HEK293 (cell line): ENCODE data around the gene PCBP3.

ENCODE experiments used
- CTCF ChIA-PET: fragments of 350-600 bp; formaldehyde crosslinking; extraction: SDS; loops from one replicate; lab custom pipeline; 2021; ENCODE audit warnings: antibody characterized with exemption; lab: Yijun Ruan, JAX
- POLR2A ChIA-PET: fragments of 300-600 bp; formaldehyde crosslinking; extraction: SDS; loops from one replicate; lab custom pipeline; 2020; ENCODE audit warnings: antibody characterized with exemption, inconsistent platforms; lab: Yijun Ruan, JAX
- H3K27ac ChIP-seq: fragments of 200-500 bp; sonication (Bioruptor generic); 2 replicates; pipeline ENCODE4 v1.5.1; 2014; ENCODE audit warnings: low read depth, low read length, control low read depth, inconsistent platforms; ENCODE audit errors: extremely low read depth
- H3K36me3 ChIP-seq, 2 experiments: fragments of 200-500 bp in 1 of 2; sonication (Bioruptor generic) in 1 of 2; 1 replicate in 1 of 2; 2 replicates in 1 of 2; pipeline ENCODE4 v1.5.1; 2014 to 2017; ENCODE audit warnings: inconsistent platforms in 2 of 2, low read length in 2 of 2; ENCODE audit not compliant: control insufficient read depth in 2 of 2, insufficient read depth in 1 of 2
- H3K4me1 ChIP-seq: fragments of 200-500 bp; sonication (Bioruptor generic); 2 replicates; pipeline ENCODE4 v1.5.1; 2014; ENCODE audit warnings: mild to moderate bottlenecking, low read length, inconsistent platforms; ENCODE audit not compliant: control insufficient read depth, insufficient read depth
- H3K4me3 ChIP-seq: 2 replicates; pipeline ENCODE4 v1.5.1; 2011; ENCODE audit warnings: low read depth, mild to moderate bottlenecking, control low read depth, low read length, moderate library complexity
- H3K9me3 ChIP-seq: fragments of 200-500 bp; sonication (Bioruptor generic); 2 replicates; pipeline ENCODE4 v1.5.1; 2014; ENCODE audit warnings: low read depth, low read length, inconsistent platforms; ENCODE audit not compliant: control insufficient read depth, insufficient read depth
- GLI2 ChIP-seq: fragments of 450-650 bp; formaldehyde crosslinking; IDR thresholded peaks from 2 replicates; pipeline ENCODE4; 2017; ENCODE audit warnings: missing biosample characterization, missing genetic modification characterization, low read depth, borderline replicate concordance
- KLF16 ChIP-seq: fragments of 450-650 bp; formaldehyde crosslinking; IDR thresholded peaks from 2 replicates; pipeline ENCODE4 v1.5.1; 2017; ENCODE audit warnings: missing biosample characterization, missing genetic modification characterization
- PRDM1 ChIP-seq: fragments of 450-650 bp; formaldehyde crosslinking; IDR thresholded peaks from 2 replicates; pipeline ENCODE4; 2016; ENCODE audit warnings: missing biosample characterization, missing genetic modification characterization
- SCRT1 ChIP-seq: fragments of 450-650 bp; formaldehyde crosslinking; IDR thresholded peaks from 2 replicates; pipeline ENCODE4 v1.5.1; 2016; ENCODE audit warnings: missing biosample characterization, missing genetic modification characterization, borderline replicate concordance
- TSHZ1 ChIP-seq: fragments of 450-650 bp; formaldehyde crosslinking; IDR thresholded peaks from 2 replicates; pipeline ENCODE4 v1.5.1; 2016; ENCODE audit warnings: missing biosample characterization, missing genetic modification characterization, borderline replicate concordance
- WT1 ChIP-seq: fragments of 450-650 bp; formaldehyde crosslinking; IDR thresholded peaks from 2 replicates; pipeline ENCODE4 v1.5.1; 2016; ENCODE audit warnings: missing biosample characterization, missing genetic modification characterization
- ZBTB11 ChIP-seq: fragments of 450-650 bp; formaldehyde crosslinking; conservative IDR thresholded peaks from 2 replicates; pipeline ENCODE4 v1.5.1; 2016; ENCODE audit warnings: low read depth, missing biosample characterization, missing genetic modification characterization
- ZBTB17 ChIP-seq: fragments of 450-650 bp; formaldehyde crosslinking; IDR thresholded peaks from 2 replicates; pipeline ENCODE4 v1.5.1; 2016; ENCODE audit warnings: missing biosample characterization, missing genetic modification characterization
- ZBTB6 ChIP-seq: fragments of 450-650 bp; formaldehyde crosslinking; IDR thresholded peaks from 2 replicates; pipeline ENCODE4 v1.5.1; 2017; ENCODE audit warnings: missing biosample characterization, missing genetic modification characterization
- ZBTB7A ChIP-seq: fragments of 450-650 bp; formaldehyde crosslinking; IDR thresholded peaks from 2 replicates; pipeline ENCODE4 v1.5.1; 2016; ENCODE audit warnings: low read depth, missing biosample characterization, missing genetic modification characterization
- ZEB2 ChIP-seq: fragments of 450-650 bp; formaldehyde crosslinking; IDR thresholded peaks from 2 replicates; pipeline ENCODE4 v1.5.1; 2016; ENCODE audit warnings: missing biosample characterization, missing genetic modification characterization
- ZNF138 ChIP-seq: fragments of 450-650 bp; formaldehyde crosslinking; IDR thresholded peaks from 2 replicates; pipeline ENCODE4 v1.5.1; 2016; ENCODE audit warnings: missing biosample characterization, missing genetic modification characterization, borderline replicate concordance
- ZNF24 ChIP-seq: fragments of 450-650 bp; formaldehyde crosslinking; IDR thresholded peaks from 2 replicates; pipeline ENCODE4 v1.5.1; 2016; ENCODE audit warnings: missing biosample characterization, missing genetic modification characterization
- ZNF311 ChIP-seq: fragments of 450-650 bp; formaldehyde crosslinking; IDR thresholded peaks from 2 replicates; pipeline ENCODE4 v1.5.1; 2017; ENCODE audit warnings: missing biosample characterization, missing genetic modification characterization, borderline replicate concordance
- ZNF426 ChIP-seq: fragments of 450-650 bp; formaldehyde crosslinking; IDR thresholded peaks from 2 replicates; pipeline ENCODE4 v1.5.1; 2017; ENCODE audit warnings: missing biosample characterization, missing genetic modification characterization, mild to moderate bottlenecking, inconsistent platforms, moderate library complexity
- ZNF548 ChIP-seq: fragments of 450-650 bp; formaldehyde crosslinking; IDR thresholded peaks from 2 replicates; pipeline ENCODE4 v1.5.1; 2016; ENCODE audit warnings: missing biosample characterization, missing genetic modification characterization
- ZNF549 ChIP-seq: fragments of 450-650 bp; IDR thresholded peaks from 2 replicates; pipeline ENCODE4 v1.5.1; 2018; ENCODE audit warnings: missing biosample characterization, missing genetic modification characterization, mild to moderate bottlenecking, inconsistent platforms, moderate library complexity
- ZNF623 ChIP-seq: fragments of 450-650 bp; formaldehyde crosslinking; IDR thresholded peaks from 2 replicates; pipeline ENCODE4 v1.5.1; 2016; ENCODE audit warnings: missing biosample characterization, missing genetic modification characterization
- ZNF654 ChIP-seq: fragments of 450-650 bp; formaldehyde crosslinking; IDR thresholded peaks from 2 replicates; pipeline ENCODE4 v1.5.1; 2016; ENCODE audit warnings: low read depth, missing biosample characterization, missing genetic modification characterization
- ZNF670 ChIP-seq: fragments of 450-650 bp; formaldehyde crosslinking; IDR thresholded peaks from 2 replicates; pipeline ENCODE4 v1.5.1; 2016; ENCODE audit warnings: missing biosample characterization, missing genetic modification characterization, low read depth
- ZNF692 ChIP-seq: fragments of 450-650 bp; formaldehyde crosslinking; IDR thresholded peaks from 2 replicates; pipeline ENCODE4 v1.5.1; 2016; ENCODE audit warnings: missing biosample characterization, missing genetic modification characterization
- ZNF701 ChIP-seq: fragments of 450-650 bp; formaldehyde crosslinking; IDR thresholded peaks from 2 replicates; pipeline ENCODE4 v1.5.1; 2016; ENCODE audit warnings: missing biosample characterization, missing genetic modification characterization
- ZNF704 ChIP-seq: fragments of 450-650 bp; formaldehyde crosslinking; IDR thresholded peaks from 2 replicates; pipeline ENCODE4 v1.5.1; 2016; ENCODE audit warnings: missing biosample characterization, missing genetic modification characterization
- ZSCAN23 ChIP-seq: fragments of 450-650 bp; formaldehyde crosslinking; IDR thresholded peaks from 2 replicates; pipeline ENCODE4 v1.5.1; 2016; ENCODE audit warnings: missing biosample characterization, missing genetic modification characterization

Gene PCBP3

GRCh38 chr21:45825219-45825618 is 181.7 kb downstream of the PCBP3 start:
- Histone ChIP-seq H3K27ac (no peak overlapping the region), H3K4me1 (no peaks in the 10 kb centered on the region), H3K4me3 (no peak overlapping the region), H3K9me3 (no peaks in the 10 kb centered on the region), H3K36me3 (no peaks in the 10 kb centered on the region)
- CTCF ChIA-PET = interaction anchor here (1.9 kb wide), 1 partner anchor 97 kb away, joined by 4 read pairs; no protein-coding TSS in a partner anchor
- TF ChIP-seq PRDM1 (tag by site-specific recombination) (no peak), ZNF24 (tag by site-specific recombination) (no peak), ZEB2 (tag by site-specific recombination) (no peak), ZNF548 (no peak), KLF16 (tag by site-specific recombination) (no peak), ZNF692 (tag by site-specific recombination) (no peak), SCRT1 (no peak), ZNF654 (no peak)
- POLR2A ChIA-PET = no interaction called here

- Histone ChIP-seq H3K4me3 (no peak overlapping the region), H3K36me3 (no peaks in the 10 kb centered on the region), H3K4me1 (no peaks in the 10 kb centered on the region), H3K9me3 (no peaks in the 10 kb centered on the region), H3K27ac (no peak overlapping the region)
- POLR2A ChIA-PET = no interaction called here
- CTCF ChIA-PET = interaction anchor here (0.8 kb wide), 1 partner anchor 272 kb away, joined by 3 read pairs; no protein-coding TSS in a partner anchor
- TF ChIP-seq ZNF701 (tag by site-specific recombination) (no peak), WT1 (no peak), ZNF670 (tag by site-specific recombination) (no peak), ZSCAN23 (no peak), TSHZ1 (tag by site-specific recombination) (no peak), ZNF138 (tag by site-specific recombination) (no peak), ZBTB11 (no peak), ZBTB7A (no peak), ZNF549 (tag by site-specific recombination) (no peak), ZNF311 (tag by site-specific recombination) (no peak), ZBTB17 (tag by site-specific recombination) (no peak), ZNF623 (tag by site-specific recombination) (no peak), GLI2 (no peak), ZNF426 (tag by site-specific recombination) (no peak), ZNF704 (no peak), ZBTB6 (no peak)
Measured at GRCh38 chr21:45826676-45827301, 183.3 kb downstream of the PCBP3 start.
